Measurements from ENCODE around the gene NCS1.

The NCS1 gene

DNA sequence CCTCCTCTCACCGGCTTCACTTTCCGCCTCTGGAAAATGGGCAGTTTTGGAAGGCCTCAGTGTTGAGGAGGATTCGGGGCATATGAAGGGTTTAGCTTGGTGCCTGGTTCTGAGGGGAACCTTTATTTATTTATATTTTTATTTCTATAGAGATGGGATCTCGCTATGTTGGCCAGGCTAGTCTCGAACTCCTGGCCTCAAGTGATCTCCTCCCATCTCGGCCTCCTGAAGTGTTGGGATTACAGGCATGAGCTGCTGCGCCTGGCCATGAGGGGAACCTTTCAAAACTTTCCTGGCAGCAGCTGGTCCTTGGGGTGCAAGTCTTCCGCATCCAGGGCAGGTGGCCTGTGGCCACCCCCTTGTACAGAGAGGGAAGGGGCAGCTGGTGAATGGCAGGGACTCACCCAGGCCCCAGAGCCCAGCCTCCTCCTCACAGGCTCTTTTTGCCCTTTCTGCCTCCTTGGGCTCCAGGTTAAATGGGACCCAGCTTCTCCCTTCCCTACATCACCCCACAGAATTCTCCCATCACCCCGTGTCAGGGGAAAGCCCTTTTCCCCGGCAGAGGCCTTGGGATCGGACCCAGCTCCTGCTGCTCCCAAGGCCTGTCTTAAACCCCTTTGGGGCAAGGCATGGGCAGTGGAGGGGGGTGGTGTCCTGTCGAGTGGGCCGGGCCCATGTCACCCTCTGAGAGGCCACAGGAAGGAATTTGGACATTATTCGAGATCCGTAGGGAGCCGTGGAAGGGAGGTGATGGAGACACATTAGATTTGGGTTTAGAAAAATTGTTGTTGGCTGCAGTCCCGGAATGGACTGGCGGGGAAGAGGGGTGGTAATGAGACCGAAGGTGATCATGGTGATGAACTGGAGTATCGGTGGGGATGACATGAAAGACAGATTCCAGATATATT is 5.9 kb downstream of the NCS1 start:
- no peak for DNase-seq

DNA sequence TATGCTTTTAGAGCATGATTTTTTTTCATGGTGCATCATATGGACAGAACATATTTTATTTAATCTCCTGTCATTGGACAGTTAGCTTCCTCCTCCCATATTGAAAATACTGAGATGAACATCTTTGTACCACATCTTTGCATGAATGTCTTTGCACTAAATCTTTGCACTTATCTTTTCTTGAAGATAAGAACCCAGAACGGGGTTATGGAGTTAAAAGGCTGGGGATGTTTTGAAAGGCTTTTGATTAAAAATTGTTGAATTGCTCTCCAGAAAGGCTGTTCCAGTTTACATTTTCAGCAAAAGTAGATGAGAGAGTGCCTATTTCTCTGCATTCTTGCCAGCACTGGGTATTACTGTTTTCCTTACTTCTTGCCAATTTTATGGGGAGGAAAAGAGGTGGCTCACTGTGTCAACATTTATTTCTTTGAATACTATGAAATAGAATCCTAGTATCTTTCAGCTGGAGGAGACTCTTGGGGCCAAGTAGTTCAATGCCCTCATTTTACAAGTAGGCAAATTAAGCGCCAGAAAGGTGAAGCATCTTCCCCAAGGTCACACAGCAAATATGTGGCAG is 7.2 kb downstream of the NCS1 start:
- DNase-seq = no peak

DNA sequence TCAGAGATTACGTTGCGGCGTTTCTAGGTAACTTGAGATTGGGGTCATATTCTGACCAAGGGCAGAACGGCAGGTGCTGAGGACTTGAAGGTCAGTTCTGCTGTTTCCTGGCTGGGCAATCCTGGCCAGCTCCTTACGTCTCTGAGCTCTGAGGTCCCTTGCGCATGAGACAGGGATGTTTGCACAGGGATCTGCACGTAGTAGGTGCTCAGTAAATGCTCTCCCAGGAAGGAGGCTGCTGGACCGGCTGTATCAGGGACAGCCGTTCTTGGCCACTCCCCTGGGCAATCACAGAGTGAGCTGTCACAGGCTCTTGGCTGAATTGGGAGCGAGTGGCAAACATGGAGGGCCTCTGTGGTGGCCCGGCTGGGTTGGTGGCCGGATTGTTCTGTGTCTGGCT is 8.3 kb downstream of the NCS1 start:
- no peak for DNase-seq

DNA sequence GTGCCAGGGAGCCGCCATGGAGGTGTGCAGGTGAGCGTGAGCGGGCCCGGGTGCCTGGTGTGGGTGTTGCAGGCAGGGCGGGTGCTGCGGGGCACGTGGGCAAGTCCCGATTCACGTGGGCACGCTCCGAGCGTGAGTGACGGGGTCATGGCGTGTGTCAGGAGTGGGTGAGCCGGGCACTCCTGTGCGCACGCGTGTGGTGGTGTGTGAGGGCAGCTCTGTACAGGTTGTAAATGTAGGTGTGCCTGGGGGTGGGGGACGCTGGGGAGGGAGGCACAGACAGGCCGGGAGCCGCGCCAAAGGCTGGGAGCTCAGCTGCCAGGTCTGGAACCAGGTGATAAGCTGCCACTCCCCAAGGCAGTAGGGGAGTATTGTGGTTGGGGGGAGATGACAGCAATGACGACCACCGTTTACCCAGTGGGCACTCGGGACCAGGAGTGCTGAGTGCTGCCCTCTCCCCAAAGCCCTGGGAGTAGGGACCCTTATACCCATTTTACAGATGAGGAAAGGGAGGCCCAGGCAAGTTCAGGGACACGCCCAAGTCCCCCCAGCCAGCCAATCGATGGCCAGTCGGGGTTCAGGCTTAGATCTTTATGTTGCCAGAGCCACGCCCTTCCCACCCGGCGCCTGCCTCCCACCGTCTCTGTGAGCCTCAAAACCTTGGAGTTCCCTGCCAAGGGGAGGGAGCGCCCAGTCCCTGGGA is 9.6 kb downstream of the NCS1 start:
- no peak for DNase-seq

DNA sequence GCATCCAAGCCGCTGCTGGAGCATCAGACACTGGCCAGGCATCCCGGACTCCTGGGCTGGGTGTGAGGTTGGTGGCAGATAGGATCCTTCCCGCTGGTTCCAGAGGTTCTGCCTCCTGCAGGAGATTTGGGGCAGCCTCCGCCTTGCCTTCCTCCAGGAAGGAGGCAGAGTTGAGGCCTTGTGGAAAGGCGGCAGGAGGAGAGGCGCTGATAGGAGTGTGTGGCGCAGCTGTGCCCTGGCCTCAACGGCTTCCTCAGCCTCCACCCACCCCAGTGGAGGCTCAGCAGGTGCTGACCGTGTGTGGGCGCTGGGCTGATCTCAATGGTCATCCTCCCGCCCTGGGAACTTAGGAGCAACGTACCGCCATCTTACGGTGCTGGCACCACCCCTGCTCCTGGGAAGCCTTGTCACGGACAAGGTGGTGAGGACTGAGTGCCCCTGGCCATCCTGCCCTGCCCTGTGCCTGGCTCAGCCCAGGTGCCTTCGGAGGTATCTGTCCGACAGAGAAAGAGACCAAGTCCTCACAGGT is 10.2 kb downstream of the NCS1 start:
- DNase-seq = no peak

DNA sequence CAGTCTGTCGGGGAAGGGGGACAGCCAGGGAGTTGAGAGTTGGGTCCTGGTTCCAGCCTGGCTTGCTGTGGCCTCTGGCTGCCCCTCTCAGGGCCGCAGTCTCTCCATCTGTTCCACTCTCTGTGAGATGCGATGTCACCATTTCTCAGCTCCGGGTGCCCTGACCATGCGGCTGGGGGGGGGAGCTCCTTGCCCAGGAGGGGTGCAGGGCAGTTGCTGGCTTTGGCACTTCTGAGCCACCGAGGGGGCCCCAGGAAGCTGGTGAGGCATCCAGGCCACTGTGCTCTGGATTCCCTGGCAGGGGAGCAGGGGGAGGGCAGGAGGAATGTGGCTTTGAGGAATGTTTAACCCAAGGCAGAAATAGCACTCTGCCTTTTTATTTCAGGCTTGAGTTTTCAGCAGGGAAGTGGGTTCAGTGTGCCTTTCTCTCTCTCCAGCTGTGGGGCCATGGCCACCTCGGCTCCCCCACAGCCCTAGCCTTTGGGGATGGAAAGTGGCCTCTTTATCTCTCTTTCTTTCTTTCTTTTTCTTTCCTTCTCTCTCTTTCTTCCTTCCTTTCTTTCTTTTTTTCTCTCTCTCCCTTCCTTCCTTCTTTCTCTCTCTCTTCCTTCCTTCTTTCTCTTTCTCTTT is 11.0 kb downstream of the NCS1 start:
- no peak for DNase-seq

DNA sequence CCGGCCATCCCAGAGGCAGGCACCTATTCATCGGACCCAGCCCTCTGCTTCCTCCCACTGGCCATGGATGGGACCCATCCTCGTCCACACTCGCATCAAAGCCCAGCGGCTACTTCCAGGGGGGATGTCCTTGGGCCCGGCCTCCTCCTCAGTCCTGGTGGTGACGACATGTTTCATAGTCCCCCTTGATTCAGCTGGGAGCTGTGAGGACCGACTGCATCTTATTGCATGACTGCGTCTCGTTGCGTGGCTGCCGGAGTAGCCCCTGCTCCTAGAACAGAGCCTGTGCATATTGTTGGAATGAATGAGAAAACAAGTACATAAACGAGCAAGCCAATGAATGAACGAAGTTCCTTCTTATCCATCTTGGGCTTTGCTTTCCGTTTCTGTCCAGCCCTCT is 12.8 kb downstream of the NCS1 start:
- DNase-seq = no peak

DNA sequence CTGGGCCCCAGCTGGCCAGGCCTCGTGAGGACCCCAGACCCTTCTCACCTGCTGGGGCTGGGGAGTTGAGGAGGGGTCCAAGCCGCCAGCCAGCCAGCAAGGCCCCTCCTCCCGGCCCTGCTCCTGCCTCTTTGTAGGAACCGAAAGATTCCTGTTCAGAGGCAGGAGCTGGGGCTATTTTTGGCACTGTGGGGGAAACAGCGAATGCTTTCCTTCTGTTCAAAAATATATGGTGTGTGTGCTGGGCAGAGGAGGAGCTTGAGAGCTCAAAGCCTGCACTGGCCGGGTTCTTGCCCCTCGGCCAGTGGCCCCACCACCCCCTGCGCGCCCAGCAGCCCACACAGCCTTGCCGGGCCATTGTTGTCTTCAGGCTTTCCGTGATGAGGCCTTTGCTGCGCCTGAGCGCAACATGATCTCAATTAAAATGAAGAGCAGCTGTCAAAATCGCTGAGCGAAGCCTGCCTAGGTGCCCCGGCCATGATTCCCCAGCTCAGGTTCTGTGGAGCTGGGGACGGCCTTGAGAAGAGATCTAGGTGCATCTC is 13.4 kb downstream of the NCS1 start:
- DNase-seq = no peak

DNA sequence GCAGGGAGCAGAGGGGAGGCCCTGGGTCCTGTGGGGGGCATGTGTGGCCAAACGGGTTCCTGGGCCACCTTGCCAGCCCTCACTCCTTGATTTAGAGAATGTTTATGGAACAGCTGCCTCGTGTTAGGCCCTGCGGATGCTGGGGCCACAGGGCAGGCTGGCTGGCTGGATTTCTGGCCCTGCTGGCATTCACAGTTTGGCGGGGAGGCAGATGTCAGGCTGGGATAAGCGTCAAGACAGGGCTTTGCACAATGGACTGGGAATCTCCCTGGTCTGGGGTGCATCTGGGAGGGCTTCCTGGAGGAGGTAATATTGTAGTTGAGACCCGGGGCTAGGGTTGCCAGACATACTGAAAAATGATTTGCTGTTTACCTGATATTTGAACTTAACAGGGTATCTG is 13.8 kb downstream of the NCS1 start:
- no peak for DNase-seq

DNA sequence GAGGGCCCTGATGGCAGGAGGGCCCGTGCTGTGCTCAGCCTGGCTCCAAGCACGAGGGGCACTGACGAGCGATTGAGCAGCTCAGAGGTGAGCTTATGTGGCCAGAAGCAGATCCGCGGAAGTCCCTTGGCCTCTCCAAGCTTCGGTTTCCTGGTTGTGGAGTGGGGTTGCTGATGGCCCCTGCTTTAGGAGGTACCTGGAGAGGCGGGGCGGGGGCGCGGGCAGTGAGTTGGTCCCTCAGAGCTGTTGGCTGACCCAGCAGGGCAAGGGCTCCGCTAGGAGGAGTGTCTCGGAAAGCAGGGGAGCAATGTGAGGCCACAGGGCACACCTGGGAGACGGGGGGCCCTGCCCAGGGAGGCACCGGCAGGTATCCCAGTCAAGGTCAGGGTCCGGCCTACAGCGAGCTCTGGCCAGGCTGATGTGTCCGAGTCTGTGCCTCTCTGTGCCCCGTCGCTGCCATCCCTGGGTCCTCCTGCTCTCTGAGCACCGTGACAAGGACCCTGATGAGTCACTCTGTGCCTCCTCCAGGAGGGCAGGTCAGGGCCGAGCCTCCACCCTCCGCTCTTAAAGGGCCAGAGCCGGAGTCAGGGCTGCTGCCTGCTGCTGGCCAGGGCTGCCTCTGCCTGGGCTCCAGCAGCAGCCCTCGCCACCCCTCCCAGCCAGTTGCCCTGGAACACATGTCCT is 14.8 kb downstream of the NCS1 start:
- no peak for DNase-seq

DNA sequence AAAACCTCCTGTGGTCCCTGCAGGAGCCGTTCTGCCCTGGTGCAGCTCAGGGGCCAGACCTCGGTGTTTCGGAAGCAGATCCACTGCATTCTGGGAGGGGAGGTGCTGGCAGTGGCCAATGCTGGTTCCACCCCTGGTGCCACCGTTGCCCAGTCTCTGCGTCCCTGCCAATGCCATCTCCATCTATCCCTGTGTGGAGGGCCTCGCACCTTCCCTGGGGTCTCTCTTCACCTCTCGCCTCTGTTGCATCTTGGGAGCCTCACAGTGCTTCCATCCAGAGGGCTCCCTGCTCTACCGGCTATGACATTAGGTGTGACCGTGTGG is 15.3 kb downstream of the NCS1 start:
- no peak for DNase-seq

DNA sequence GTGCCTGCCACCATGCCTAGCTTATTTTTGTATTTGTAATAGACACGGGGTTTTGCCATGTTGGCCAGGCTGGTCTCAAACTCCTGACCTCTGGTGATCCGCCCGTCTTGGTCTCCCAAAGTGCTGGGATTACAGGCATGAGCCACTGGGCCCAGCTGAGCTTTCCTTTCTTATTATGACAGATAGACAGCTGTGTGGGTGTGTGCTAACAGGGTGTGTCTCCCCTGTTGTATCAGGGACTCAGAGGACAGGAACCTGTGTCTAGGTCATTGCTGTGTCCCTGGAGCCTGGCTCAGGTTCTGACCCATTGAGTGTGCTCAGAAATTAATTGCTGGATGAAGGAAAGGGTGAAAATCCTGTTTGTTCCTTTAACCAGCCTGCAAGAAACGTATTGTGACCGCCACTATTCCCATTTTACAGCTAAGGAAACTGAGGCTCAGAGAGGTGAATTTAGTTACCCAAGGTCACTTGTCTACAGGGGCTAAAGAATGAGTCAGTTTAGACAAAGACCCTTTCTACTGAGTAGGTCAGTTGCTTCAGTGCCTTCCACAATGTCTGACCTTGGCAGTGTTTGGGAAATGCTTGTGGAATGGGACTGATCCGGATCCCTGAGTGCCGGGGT is 16.8 kb downstream of the NCS1 start:
- DNase-seq = no peak

DNA sequence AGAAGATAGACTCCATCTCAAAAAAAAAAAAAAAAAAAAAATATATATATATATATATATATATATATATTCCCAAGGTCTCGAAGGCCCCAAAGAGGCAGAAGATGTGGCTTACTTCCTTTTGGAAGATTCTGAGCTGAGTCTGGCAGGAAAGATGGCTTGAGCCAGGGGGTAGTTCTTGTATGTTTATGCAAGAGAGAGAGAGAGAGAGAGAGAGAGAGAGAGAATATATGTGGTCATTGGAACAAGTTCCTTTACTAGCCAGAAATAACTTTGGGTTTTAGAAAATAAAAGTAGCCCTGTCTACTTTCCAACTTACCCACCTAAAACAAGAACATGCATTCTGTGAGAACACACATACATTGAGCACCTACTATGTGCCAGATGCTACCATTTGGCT is 17.6 kb downstream of the NCS1 start:
- DNase-seq = no peak

DNA sequence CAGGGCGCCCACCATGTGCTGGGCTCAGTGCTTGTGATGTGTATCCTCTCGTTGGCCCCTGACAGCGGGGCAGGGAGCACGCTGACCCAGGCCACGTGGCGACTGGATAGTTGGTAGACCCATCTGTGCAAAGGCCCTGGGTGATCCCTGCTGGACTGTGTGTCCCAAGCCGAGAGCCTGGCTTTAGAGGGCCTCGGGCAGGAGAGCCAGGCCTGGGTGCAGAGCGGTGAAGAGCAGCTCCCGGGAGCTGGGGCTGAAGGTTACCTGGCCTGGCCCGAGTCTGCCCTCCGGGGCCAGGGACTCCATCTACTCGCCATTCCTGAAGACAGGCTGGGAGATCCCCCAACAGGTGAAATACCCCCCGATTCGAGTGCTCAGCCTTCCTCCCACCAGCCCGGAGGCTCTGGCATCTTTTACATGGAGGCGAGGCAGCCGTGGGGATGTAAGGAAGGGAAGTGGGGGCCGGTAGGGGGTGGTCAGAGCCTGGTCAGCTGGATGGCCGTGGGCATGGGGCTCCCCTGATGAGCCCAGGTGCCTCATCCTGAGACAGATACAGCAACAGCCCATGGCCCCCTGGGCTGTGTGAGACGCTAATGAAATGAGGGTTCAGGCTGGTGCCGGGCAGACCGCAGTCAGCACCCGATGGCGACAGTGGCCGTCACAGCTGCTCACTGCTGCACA is 19.0 kb downstream of the NCS1 start:
- DNase-seq = no peak

DNA sequence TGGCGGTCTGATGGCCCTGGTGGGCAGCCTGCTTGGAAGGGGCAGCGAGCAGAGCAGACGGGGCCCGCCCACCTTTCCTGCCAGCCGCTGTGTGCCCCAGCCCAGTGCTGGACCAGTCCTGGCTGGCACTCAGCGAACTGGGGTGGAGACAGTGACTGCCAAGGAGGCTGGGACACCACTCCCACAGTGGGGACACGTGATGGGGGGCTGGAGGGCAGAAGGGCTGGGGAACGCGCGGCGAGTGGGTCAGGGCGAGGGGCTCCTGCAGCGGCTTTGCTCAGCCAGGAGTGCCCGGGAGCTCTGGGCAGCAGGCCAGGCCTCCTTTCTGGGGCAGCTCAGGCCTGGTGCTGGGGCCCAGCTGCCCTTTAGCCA is 19.5 kb downstream of the NCS1 start:
- DNase-seq = no peak

DNA sequence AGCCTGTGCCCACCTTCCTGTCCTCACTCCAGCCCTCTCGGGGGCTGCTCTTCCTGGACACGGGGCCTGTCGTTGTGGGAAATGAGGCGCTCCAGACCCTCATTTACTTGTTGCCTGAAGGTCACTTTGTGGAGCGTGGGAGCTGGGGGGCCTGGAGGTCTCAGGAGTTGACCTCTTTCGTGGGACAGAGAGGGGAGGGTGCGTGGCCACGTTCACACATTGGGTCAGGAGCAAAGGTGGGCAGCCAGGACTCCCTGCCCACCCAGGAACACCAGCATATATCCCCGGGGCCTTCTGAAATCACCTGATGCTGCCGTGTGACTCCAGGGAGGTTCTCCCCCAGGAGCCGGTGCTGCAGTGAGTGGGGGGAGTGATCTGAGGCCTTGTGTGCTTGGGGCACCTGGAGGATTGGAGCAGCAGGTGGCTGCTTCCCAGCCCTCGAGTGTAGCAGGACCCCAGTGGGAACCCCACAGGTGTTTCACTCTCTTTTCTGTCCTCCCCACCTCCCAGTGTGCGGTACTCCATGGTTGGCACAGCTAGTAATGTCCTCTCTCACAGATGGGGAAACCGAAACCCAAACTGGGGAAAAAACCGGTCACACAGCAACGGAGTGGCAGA is 20.3 kb downstream of the NCS1 start:
- no peak for DNase-seq

DNA sequence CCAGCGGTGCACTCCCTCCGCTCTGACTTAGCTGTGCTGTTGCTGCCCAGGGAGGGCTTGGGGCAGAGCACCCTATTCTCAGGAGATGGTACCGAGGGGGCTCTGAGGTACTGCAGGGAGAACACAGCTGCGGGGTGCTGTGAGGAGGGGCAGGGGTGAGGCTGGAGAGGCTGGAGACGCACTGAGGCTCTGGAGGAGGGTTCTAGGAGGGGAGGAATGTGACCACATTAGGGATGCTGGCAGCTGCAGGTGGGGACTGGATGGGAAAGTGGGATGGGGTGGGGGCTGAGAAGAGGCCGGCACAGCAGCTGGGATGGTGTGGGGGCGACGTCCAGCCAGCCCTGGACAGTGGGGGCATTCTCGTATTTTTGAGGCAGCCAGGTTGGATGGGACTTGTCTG is 20.9 kb downstream of the NCS1 start:
- DNase-seq = no peak

DNA sequence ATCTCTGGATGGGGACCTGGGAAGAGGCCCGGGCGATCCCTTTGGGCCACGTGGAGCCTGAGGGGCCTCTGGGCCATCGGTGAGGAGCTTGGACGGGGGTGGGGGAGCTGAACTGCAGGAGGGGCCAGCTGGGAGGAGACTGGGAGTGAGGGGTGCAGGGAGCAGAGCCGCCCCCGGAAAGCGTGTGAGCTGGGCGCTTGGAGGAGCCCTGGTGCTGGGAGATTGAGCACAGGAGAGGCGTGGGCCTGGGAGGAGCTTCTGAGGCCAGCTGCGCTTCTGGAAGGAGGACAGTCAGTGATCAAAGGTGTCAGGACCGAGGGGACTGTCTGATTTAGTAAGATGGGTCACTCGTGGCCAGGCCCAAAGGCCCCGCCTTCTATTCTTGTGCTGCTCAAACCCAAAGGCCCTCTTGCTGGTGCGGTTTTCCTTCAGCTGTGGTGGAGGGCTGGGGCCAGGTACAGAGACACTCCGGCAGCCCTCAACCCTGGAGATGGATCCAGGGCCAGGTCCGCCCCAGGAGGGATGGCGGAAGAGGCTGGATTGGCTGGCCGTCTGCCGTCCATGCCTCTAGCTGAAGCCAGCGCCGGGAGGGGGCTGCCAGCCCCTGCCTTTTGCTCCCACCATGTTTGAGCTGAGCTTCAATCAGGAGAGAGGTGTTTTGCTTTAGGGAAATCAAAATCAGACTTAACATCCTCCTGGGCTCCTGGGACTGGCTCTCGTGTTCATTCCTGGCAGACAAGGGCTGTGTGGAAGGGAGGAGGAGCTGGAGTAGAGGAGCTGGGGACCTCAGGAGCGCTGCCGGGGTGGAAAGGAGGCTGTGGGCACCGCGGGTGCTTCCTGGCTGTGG is 21.6 kb downstream of the NCS1 start:
- no peak for DNase-seq

DNA sequence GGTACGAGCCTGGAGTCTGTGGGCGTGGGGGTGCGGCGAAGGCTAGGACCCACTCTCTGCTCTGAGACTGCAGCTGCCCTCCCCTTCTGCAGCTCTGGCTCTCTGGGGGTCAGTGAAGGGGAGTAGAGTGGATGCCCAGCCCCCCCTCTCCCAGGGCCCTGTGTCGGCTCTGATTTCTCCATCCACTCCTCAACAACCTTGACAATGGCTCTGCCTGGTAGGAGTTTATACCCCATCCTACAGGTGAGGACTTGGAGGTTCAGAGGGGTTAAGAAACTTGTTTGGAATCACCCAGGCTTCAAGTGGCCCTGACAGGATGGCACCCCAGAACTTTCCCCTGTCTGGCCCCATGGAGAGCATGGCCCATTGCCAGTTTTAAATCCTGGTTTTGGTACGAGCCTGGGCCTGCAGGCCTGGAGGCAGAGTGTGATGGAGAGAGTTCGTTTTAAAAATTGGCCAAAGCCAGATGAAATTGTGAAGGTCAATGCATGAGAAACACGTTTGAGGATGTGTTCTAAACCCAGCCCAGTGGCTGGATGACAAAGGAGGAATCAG is 22.3 kb downstream of the NCS1 start:
- DNase-seq = no peak

DNA sequence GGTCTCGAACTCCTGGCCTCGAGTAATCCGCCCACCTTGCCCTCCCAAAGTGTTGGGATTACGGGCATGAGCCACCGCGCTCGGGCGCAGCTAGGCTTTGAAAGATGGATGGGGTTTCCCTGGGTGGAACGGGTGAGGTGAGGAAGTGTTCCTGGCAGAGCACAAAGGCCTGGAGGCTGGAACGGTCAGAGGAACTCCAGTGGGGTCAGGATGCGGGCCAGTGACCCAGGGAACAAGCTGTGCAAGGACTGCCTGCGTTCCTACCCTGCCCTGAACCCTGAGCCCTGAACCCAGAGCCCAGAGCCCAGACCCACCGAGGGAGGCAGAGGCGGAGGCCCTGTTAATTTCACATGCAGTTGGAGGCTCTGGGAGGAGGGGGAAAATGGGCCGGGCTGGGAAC is 23.4 kb downstream of the NCS1 start:
- DNase-seq = no peak
